ENCODE data around the gene EGFR.

GRCh38 chr7:55134786-55135185 lies 116.0 kb downstream of the EGFR start:
- TF ChIP-seq EP300 (IDR thresholded peaks at IDR 0.05) (no peak), CHD2 (IDR thresholded peaks at IDR 0.05; ENCODE audit: low read length, partially characterized antibody) (no peak), CTCF (IDR thresholded peaks at IDR 0.05) (no peak)

Measured in A549 (cell line).